GM10248 (cell line): ENCODE data around the gene PTGFRN.

Experiments used
- CTCF ChIA-PET: fragments of 300-600 bp; sonication (Branson Sonifier 250); formaldehyde crosslinking; extraction: SDS; loops from one replicate; lab custom pipeline; 2021; ENCODE audit warnings: antibody characterized with exemption; lab: Yijun Ruan, JAX
- POLR2A ChIA-PET: fragments of 350-650 bp; sonication (Branson Sonifier 250); formaldehyde crosslinking; extraction: SDS; loops from one replicate; lab custom pipeline; 2020; ENCODE audit warnings: antibody characterized with exemption; lab: Yijun Ruan, JAX
- DNase-seq: peaks from one replicate; pipeline ENCODE4 v3.0.0; 2012; ENCODE audit errors: extremely low spot score
- TF ChIP-seq, protein P1 (sequence below): IDR thresholded peaks from 2 replicates; pipeline ENCODE4 v1.5.1; 2012; ENCODE audit warnings: mild to moderate bottlenecking, low read depth; ENCODE audit errors: extremely low read depth, missing control alignments, control extremely low read depth

Gene PTGFRN

DNA sequence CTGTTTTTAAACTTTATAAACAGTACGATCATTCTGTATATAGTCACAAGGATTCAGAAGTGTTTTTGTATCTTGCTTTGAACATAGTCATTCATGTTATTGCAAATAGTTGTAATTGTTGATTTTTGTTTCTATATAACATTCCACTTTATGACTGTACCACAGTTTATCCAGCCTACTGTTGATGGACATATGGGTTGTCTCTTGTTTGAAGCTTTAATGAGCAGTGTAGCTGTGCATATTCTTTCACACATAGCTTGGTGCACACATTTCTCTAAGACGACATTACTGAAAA is 98.0 kb downstream of the PTGFRN start:
- no peak for DNase-seq
- CTCF ChIA-PET = no interaction called here
- TF ChIP-seq, protein P1, sequence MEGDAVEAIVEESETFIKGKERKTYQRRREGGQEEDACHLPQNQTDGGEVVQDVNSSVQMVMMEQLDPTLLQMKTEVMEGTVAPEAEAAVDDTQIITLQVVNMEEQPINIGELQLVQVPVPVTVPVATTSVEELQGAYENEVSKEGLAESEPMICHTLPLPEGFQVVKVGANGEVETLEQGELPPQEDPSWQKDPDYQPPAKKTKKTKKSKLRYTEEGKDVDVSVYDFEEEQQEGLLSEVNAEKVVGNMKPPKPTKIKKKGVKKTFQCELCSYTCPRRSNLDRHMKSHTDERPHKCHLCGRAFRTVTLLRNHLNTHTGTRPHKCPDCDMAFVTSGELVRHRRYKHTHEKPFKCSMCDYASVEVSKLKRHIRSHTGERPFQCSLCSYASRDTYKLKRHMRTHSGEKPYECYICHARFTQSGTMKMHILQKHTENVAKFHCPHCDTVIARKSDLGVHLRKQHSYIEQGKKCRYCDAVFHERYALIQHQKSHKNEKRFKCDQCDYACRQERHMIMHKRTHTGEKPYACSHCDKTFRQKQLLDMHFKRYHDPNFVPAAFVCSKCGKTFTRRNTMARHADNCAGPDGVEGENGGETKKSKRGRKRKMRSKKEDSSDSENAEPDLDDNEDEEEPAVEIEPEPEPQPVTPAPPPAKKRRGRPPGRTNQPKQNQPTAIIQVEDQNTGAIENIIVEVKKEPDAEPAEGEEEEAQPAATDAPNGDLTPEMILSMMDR = no peak
- POLR2A ChIA-PET = no interaction called here

DNA sequence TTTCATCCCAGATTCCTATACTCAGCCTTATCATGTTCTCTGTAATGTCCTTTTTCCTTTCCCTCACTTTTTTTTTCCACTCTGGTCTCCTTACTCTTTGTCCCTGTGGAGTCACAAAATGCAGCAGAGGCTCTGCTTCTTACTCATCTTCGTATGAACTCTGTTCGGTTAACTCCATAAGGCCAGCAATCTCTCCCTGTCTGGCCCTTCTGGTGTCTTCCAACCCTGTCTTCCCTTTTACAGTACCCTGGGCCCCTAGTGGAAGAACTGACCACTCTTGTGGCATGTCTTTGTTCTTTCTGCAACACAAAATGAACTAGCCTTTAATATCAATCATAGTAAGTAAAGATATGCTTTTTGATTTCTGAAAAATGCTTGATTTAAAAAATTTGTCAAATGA is 98.9 kb downstream of the PTGFRN start:
- CTCF ChIA-PET = interaction anchor here (0.8 kb wide), 1 partner anchor 14 kb away, joined by 3 read pairs; no protein-coding TSS in a partner anchor

DNA sequence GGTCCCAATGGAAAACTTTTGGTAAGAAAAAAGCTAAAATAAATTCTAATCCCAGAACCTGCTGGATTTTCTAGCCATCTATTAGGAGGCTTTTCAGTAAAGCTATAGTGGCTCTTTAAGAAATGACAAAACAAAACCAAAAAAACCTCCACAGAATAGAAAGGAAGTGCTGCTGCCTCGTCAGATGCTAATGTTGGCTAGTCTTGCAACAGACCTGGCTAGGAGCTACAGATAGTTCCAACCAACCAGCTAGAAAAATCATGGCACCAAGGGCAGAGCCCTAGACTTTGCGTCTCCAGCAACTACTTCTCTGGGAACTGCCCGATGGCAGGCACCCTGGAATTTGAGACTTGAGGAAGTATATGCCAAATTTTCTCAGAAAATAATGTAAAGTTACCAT is 99.4 kb downstream of the PTGFRN start:
- ChIA-PET POLR2A (interaction anchor here (0.6 kb wide), 1 partner anchor 53 kb away, joined by 8 read pairs; no protein-coding TSS in a partner anchor), CTCF (interaction anchor here (0.8 to 1.6 kb wide), 4 partner anchors 8 to 26 kb away, joined by 3 to 4 read pairs (median 4); partner anchors contain the start of gene CD101)
- no peak for DNase-seq
- TF ChIP-seq, protein P1 = no peak

More for the DNA sequence above, 98.9 kb downstream of the PTGFRN start:
- TF ChIP-seq, protein P1 = no peak
- POLR2A ChIA-PET = interaction anchor here (0.6 kb wide), 1 partner anchor 53 kb away, joined by 8 read pairs; no protein-coding TSS in a partner anchor
- no peak for DNase-seq

DNA sequence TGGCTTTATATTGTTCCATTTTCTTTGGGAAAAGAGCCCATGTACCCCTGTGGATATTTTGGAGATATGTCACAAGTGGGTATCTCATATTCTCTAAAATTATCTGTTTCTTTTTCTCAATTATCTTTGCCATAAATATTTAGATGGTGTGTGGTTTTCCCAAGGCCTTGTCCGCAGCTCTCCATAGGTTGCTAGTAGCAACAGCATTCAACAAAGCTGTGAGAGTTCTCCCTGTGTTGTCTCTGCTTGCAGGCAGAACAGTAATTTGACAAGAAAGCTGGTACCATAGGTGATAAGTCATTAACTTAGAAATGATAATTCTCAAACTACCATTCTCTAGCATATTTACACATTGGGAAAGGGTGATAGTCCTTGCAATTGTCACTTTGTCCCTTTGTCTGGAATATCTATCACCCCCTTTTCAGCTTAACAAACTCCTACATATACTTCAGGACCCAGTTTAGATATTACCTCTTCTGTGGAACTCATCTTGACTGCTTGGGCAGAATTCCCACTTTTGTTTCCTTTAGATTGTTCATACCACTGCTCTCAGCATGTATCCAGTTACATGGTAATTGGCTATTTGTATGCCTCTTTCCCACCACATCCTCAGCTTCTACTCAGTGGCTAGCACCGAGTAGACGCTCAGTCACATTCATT is 100.7 kb downstream of the PTGFRN start:
- POLR2A ChIA-PET = no interaction called here
- TF ChIP-seq, protein P1 = no peak
- no peak for DNase-seq
- CTCF ChIA-PET = interaction anchor here (0.7 to 1.6 kb wide), 3 partner anchors 9 to 27 kb away, joined by 3 to 4 read pairs (median 4); partner anchors contain the start of gene CD101

DNA sequence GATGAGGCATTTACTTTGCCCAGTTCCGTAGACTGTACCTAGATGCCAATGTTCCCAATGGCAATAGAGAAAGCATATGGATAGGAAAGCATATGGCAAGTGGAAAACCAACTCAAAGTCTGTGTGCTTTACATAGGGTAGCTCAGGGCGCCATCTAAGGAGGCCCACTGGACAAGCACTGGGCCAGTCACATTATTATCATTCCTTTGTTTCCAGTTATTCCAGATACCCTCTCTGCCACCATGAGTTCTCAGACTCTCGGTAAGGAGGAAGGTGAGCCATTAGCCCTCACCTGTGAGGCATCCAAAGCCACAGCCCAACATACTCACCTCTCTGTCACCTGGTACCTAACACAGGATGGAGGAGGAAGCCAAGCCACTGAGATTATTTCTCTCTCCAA is 101.6 kb downstream of the PTGFRN start:
- TF ChIP-seq, protein P1 = no peak
- no peak for DNase-seq
- CTCF ChIA-PET = no interaction called here
- POLR2A ChIA-PET = no interaction called here

DNA sequence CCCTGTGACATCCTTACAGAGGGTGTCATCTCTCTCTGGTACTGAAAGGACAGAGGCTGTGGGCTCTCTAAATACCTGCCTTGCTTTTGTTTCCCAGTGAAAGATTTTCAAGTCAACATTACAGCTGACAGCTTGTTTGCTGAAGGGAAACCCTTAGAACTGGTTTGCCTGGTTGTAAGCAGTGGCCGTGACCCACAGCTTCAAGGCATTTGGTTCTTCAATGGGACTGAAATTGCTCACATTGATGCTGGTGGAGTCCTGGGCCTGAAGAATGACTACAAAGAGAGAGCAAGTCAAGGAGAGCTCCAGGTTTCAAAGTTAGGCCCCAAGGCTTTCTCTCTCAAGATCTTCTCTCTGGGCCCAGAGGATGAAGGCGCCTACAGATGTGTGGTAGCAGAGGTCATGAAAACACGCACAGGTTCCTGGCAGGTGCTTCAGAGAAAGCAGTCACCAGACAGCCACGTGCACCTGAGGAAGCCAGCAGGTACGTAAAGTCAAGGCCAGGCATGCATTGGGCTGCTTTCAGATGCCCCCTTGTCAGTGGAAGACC is 103.7 kb downstream of the PTGFRN start:
- TF ChIP-seq, protein P1 = no peak
- CTCF ChIA-PET = interaction anchor here (1.1 to 1.3 kb wide), 5 partner anchors 10 to 275 kb away, joined by 3 to 4 read pairs (median 3); partner anchors contain the start of gene CD101
- POLR2A ChIA-PET = no interaction called here
- no peak for DNase-seq
